Liver (tissue), 3 donors: ENCODE data around the gene SH3PXD2A.

ENCODE experiments used
- CTCF ChIP-seq: fragments of 150-350 bp; IDR thresholded peaks from 2 replicates; pipeline ENCODE4 v1.5.1; 2017; ENCODE audit warnings: improper control_type of control experiment, low read depth, low read length; ENCODE audit not compliant: missing input control
- GABPA ChIP-seq, 2 donors: IDR thresholded peaks in 1 of 2; conservative IDR thresholded peaks in 1 of 2; 2 replicates each; pipeline ENCODE4 v1.6.1; 2016; ENCODE audit warnings: antibody characterized with exemption in 2 of 2, mild to moderate bottlenecking in 1 of 2, moderate library complexity in 1 of 2
- HNF4A ChIP-seq, 2 donors: conservative IDR thresholded peaks; 2 replicates each; pipeline ENCODE4 v1.6.1; 2016; ENCODE audit warnings: antibody characterized with exemption in 2 of 2, mild to moderate bottlenecking in 2 of 2
- MAX ChIP-seq: IDR thresholded peaks from 2 replicates; pipeline ENCODE4 v1.6.1; 2016; ENCODE audit warnings: antibody characterized with exemption
- REST ChIP-seq: IDR thresholded peaks from 2 replicates; pipeline ENCODE4 v1.6.1; 2016; ENCODE audit warnings: antibody characterized with exemption, mild to moderate bottlenecking
- TAF1 ChIP-seq: conservative IDR thresholded peaks from 2 replicates; pipeline ENCODE4 v1.6.1; 2016; ENCODE audit warnings: antibody characterized with exemption, mild to moderate bottlenecking
- YY1 ChIP-seq: IDR thresholded peaks from 2 replicates; pipeline ENCODE4 v1.6.1; 2016; ENCODE audit warnings: antibody characterized with exemption, mild to moderate bottlenecking
- donor health status: healthy.
- donor health status: healthy.

GRCh38 chr10:103715430-103715829, 139.9 kb downstream of the SH3PXD2A start:
- TF ChIP-seq CTCF = no peak
- no peak for TF ChIP-seq TAF1
- no peak for TF ChIP-seq MAX
- TF ChIP-seq REST = no peak
- no peak for TF ChIP-seq HNF4A (conservative IDR thresholded peaks at IDR 0.05)
- TF ChIP-seq YY1 = no peak
- TF ChIP-seq GABPA (IDR thresholded peaks at IDR 0.05 in 1 of 2, conservative IDR thresholded peaks at IDR 0.05 in 1 of 2) = no peak
